ENCODE measurements around the gene FCHO2.
"Not testable (repeated sequence)": the region's sequence is repeated elsewhere in the genome, so short reads cannot be mapped to it uniquely, and the experiment has no call there.

FCHO2 gene, protein sequence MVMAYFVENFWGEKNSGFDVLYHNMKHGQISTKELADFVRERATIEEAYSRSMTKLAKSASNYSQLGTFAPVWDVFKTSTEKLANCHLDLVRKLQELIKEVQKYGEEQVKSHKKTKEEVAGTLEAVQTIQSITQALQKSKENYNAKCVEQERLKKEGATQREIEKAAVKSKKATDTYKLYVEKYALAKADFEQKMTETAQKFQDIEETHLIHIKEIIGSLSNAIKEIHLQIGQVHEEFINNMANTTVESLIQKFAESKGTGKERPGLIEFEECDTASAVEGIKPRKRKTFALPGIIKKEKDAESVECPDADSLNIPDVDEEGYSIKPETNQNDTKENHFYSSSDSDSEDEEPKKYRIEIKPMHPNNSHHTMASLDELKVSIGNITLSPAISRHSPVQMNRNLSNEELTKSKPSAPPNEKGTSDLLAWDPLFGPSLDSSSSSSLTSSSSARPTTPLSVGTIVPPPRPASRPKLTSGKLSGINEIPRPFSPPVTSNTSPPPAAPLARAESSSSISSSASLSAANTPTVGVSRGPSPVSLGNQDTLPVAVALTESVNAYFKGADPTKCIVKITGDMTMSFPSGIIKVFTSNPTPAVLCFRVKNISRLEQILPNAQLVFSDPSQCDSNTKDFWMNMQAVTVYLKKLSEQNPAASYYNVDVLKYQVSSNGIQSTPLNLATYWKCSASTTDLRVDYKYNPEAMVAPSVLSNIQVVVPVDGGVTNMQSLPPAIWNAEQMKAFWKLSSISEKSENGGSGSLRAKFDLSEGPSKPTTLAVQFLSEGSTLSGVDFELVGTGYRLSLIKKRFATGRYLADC

DNA sequence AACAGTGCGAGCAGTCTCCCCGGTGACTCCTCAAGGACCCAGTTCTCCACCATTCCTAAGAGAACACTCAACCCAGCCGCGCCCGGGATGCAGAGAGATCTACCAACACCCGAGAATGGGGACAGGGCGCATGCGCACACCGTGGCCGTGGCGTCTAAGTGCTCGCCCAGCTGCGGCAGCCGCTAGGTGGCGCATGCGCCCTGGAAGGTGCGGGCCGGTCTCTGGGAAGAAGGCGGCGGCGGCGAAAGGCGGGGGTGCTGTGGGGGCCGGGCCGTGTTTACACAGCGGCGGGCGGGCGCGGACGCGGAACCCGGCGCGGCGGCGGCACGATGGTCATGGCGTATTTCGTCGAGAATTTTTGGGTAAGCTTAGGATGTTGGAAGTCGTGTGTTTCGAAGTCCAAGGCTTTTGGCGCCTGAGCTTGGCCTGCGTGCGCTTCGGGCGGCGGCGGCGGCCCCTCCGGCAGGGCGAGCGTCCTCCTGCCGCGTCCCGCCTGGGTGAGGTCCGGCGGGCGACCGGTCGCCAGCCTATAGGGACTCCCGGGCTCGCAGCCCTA, at the start of gene FCHO2:
Gene FCHO2, plus strand, starts transcription at position 274 of the 556 bp plus-strand sequence. Its CDS starts 56 bp downstream, at position 330.
- DNase-seq, result peak; percentile 66

DNA sequence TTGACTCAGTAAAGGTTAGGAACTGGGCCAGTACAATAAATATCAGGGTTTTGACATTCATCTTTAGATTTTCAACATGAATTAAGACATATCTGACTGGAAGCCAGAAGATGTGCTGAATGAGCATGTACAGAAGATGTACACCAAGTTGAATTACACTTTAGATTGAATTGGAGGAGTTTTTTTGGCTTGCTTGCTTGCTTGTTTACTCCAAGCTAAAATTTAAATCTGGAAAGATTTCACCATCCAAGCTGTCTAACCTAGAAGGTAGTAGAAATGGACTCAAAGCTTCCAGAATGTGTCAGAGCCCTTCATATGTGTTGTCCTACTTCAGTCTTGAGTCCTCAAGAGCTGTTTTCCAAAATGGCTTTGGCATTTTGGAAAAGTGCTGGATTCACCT, 49.0 kb upstream of the FCHO2 start:
- no peak for DNase-seq

- DNase-seq, result no peak
Measured at GRCh38 chr5:72908664-72909063, 47.2 kb upstream of the FCHO2 start.

GRCh38 chr5:72917371-72917776, 38.5 kb upstream of the FCHO2 start:
- DNase-seq, result no peak

GRCh38 chr5:72920690-72921502, 34.9 kb upstream of the FCHO2 start:
- DNase-seq, result no peak

DNA sequence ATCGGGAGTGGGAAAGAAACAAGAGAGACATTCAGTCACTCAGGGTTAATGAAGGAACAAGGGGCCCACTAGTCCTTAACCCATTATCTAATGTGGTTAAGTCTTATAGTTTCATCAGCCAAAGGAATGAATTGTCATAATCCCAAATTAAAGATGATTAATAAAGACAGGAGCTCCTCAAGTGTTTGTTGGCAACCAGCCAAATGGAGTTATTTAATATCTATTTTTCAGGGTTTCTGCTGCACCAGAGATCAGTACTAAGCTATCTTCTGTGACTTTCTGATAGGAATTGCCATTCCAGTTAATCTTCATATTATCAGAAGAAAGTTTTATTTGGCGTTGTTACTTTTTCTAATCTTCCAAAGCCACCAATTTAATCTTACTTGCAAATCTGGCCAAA, 34.0 kb upstream of the FCHO2 start:
- no peak for DNase-seq

DNA sequence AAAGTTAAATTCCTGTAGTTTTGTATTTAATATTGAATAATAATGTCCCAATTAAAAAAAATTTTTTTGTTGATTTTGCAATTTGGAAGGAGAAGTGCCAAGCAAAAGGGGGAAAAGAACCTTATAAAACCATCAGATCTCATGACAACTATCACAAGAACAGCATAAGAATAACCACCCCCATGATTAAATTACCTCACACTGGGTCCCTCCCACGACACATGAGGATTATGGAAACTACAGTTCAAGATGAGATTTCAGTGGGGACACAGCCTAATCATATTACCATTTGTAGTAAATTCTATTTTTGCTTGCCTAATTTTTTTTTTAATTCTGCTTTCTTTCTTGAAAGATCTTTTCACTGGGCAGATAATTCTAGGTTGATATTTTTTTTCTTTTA, 33.4 kb upstream of the FCHO2 start:
- DNase-seq, result no peak

GRCh38 chr5:72925336-72926010, 30.4 kb upstream of the FCHO2 start:
- DNase-seq, result no peak

GRCh38 chr5:72932686-72933085, 23.2 kb upstream of the FCHO2 start:
- not testable (repeated sequence) for DNase-seq

DNA sequence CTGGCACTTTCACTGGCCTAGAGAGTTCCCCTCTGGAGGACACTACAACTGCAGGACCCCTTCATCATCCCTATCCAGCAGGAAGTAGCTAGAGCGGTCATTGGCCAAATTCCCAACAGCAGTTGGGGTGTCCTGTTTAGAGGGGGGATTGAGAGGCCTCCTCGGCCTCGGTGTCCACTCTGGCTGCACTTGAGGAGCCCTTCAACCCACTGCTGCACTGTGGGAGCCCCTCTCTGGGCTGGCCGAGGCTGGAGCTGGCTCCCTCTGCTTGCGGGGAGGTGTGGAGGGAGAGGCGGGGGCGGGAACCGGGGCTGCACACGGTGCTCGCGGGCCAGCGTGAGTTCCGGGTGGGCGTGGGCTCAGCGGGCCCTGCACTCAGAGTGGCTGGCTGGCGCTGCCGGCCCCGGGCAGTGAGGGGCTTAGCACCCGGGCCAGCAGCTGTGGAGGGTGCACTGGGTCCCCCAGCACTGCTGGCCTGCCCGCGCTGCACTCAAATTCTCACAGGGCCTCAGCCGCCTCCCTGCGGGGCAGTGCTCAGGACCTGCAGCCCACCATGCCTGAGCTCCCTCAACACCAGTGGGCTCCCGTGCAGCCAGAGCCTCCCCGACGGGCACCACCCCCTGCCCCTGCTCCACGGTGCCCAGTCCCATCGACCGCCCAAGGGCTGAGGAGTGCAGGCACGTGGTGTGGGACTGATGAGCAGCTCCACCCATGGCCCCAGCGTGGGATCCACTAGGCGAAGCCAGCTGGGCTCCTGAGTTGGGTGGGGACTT, 20.7 kb upstream of the FCHO2 start:
- not testable (repeated sequence) for DNase-seq

DNA sequence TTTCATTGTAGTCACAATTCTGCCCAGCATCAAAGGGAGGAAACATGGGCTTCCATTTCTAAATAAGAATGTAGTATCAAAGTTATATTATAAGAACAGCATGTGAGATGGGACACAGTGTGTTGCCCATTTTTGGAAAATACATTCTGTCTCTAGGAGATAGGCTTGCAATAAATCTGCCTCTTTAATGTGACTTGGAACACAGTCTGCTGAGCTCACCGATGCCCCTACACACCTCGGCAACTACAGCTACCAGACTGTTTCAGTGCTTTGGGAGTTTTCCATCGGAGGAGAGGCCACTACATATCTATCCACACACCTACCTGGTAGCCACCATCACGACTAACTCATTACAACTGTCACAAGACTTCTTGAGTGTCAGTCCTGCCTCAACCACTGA, 18.9 kb upstream of the FCHO2 start:
- DNase-seq, result no peak

DNA sequence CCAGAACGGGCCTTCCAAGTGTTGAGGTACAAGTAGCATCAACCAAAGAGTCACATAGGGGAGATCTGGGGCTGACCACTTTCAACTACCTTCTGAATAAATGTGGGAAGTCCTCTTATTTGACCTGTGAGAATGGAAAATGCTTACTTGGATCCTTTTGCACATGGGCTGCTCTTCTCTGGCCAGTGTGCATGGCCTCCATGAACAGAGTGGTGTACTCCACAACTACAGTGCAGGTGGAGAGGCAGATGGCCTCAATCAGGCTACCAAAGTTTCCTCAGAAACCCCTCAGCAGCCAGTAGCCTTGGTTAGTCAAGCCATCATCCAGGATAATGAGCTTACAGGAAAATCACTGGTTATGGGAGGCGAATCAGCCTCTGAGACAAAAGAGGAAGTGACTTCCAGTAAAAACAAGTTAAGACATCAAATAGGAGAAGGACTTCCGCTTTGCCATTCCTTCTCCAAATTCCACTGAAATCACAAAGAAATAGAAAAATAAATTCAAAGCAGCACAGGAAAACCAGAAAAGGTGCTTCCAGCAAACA, 18.3 kb upstream of the FCHO2 start:
- no peak for DNase-seq

GRCh38 chr5:72938206-72938605, 17.6 kb upstream of the FCHO2 start:
- DNase-seq, result no peak

DNA sequence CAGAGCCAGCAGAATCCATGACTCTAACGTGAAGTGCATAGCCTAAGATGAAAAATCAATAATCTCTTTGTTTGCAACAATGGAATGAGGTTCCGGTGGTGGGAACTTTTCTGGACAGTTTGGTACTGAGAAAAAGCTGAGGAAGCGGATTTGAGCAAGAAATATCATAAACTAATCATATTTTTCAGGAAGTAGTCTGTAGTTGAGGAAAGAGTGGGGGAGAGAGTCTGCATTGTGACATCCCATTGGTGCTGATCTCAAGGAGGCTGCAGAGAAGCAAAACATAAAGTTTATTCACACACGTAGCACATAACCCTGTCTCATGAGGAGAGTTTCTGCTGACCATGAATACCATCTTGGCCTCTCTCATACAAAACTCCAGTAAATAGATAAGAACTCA, 15.8 kb upstream of the FCHO2 start:
- DNase-seq, result no peak

- DNase-seq, result no peak
Measured at GRCh38 chr5:72943307-72943706, 12.5 kb upstream of the FCHO2 start.

DNA sequence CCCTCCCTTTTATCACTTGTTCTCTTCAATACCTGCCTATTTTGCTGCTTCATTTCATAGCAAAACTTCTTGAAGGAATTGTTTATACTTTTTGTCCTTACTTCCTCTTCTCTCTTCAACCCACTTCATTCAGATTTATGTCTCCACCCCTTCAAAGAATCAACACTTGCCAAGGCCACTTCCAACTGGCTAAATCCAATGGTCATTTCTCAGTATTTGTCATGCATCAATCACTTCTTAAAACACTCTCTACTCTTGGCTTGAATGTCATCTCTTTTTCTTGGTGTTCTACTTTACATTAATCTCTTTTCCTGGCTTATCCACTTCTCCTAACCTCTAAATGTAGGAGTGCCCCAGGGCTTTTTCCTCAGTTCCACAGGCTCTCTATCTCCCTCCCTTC, 8.3 kb upstream of the FCHO2 start:
- no peak for DNase-seq

DNA sequence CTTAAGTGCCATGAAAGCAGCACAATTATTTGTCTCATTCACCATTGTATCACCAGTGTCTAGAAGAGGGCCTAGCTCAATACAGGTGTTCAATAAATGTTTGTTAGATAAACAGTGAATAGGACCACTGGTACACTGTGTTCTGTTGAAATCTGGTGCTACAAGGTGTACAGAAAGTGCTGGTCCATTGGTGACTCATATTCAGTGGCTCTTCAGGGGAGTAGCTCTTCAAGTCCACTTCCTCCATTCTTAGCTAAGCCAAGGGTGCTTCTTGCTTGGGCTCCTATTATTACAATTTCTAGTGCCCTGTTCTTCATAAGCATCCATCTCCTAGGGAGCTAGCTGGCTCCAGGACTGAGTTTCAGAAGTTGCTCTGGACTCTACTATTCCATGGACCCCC, 6.4 kb upstream of the FCHO2 start:
- no peak for DNase-seq

GRCh38 chr5:72951671-72952468, 4.0 kb upstream of the FCHO2 start:
- DNase-seq, result no peak

DNA sequence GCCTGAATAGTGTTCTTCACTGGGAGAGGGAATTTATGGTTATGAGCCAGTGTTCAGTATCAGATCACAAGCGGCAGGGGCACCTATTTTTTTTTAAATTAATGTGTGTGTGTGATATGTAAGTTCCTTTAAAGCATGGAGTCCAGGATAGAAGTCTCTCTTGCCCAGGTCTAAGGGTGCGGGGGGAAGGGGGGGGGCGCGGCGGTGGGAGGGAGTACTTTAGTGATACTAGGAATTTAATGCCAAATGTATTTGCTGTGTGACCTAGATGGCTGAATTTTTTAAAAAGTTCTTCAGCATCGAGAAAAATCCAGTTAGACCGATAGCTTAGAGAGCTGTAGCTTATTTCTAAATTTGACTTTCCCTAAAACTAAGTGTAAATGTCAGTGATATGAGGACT, 1.5 kb upstream of the FCHO2 start:
- no peak for DNase-seq

GRCh38 chr5:72955143-72955767, 586 bp upstream of the FCHO2 start:
- DNase-seq, result no peak
